BJ (cell line): ENCODE results near the gene HPN. TPM values are rescaled to one million over a fixed set of nuclear protein-coding genes. Genes with fewer than 3 reads are reported as not detected.
A peak's percentile ranks its signal among the peaks of the same experiment; 100 is the strongest.
"Not testable (repeated sequence)": the region's sequence is repeated elsewhere in the genome, so short reads cannot be mapped to it uniquely, and the experiment has no call there.

Experiments
- CTCF ChIA-PET: fragments of 350-600 bp; formaldehyde crosslinking; extraction: SDS; loops from one replicate; lab custom pipeline; 2021; ENCODE audit warnings: antibody characterized with exemption, inconsistent platforms; lab: Yijun Ruan, JAX
- POLR2A ChIA-PET: fragments of 300-600 bp; sonication (Branson Sonifier 250); formaldehyde crosslinking; extraction: SDS; loops from one replicate; lab custom pipeline; 2021; ENCODE audit warnings: antibody characterized with exemption; lab: Charles Lee
- DNase-seq: peaks from one replicate; pipeline ENCODE4 v3.0.0-alpha.2; 2011; ENCODE audit warnings: low read depth
- H3K27me3 ChIP-seq: 2 replicates; pipeline ENCODE4 v1.6.0; 2011; ENCODE audit warnings: low read length; ENCODE audit not compliant: control insufficient read depth, insufficient read depth
- H3K36me3 ChIP-seq: 2 replicates; pipeline ENCODE4 v1.5.1; 2011; ENCODE audit warnings: low read length; ENCODE audit not compliant: control insufficient read depth, insufficient read depth
- H3K4me3 ChIP-seq: 2 replicates; pipeline ENCODE4 v1.5.1; 2011; ENCODE audit warnings: low read depth, mild to moderate bottlenecking, control low read depth, low read length
- polyA plus RNA-seq: library from polyadenylated mRNA; depleted of rRNA; stranded (reverse); fragments of >200 nt; gene quantifications from 2 replicates; pipeline ENCODE4 v1.2.3, GENCODE V29; 2011
- TF ChIP-seq, protein P1 (sequence below): IDR thresholded peaks from 2 replicates; pipeline ENCODE4 v1.5.1; 2011; ENCODE audit warnings: low read depth, mild to moderate bottlenecking, control low read depth, inconsistent platforms, low read length, moderate library complexity; ENCODE audit not compliant: insufficient read depth

The HPN gene
- polyA plus RNA-seq, 1 experiment, result not detected

DNA sequence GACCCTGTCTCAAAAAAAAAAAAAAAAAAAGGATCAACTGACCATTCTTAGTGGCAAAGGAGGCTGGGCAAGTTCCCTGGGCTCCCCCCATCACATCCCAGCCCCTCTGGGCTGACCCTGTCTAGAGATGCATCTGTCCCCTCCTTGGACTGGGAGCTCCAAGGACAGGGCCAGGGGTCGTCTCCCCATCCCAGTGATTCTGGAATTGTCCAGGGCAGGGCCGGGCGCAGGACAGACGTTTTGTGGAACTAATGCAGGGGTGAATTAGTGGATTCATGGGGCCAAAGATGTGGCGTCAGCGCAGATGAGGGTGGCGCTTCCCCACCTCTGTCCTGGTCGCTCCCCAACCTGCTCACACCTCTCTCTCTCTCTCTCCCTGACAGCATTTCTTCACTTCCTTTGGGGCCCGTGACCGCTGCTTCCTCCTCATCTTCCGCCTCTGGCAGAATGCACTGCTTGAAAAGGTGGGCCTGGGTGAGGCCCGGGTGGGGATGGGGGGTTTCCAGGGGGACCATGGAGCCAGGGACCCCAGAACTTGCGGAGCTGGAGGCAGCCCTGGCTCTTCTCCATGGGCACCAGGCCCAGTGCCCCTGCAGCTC is 30.3 kb upstream of the HPN start:
- peaks cover 50% of the 10 kb centered on the region for H3K36me3 ChIP-seq
- H3K4me3 ChIP-seq, result no peak overlapping the region
- DNase-seq, result no peak
- POLR2A ChIA-PET, result no interaction called here
- H3K27me3 ChIP-seq, result no peaks in the 10 kb centered on the region
- TF ChIP-seq, protein P1, sequence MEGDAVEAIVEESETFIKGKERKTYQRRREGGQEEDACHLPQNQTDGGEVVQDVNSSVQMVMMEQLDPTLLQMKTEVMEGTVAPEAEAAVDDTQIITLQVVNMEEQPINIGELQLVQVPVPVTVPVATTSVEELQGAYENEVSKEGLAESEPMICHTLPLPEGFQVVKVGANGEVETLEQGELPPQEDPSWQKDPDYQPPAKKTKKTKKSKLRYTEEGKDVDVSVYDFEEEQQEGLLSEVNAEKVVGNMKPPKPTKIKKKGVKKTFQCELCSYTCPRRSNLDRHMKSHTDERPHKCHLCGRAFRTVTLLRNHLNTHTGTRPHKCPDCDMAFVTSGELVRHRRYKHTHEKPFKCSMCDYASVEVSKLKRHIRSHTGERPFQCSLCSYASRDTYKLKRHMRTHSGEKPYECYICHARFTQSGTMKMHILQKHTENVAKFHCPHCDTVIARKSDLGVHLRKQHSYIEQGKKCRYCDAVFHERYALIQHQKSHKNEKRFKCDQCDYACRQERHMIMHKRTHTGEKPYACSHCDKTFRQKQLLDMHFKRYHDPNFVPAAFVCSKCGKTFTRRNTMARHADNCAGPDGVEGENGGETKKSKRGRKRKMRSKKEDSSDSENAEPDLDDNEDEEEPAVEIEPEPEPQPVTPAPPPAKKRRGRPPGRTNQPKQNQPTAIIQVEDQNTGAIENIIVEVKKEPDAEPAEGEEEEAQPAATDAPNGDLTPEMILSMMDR, result no peak
- CTCF ChIA-PET, result interaction anchor here (0.7 to 4.3 kb wide), 2 partner anchors 21 to 38 kb away, joined by 3 to 47 read pairs; no protein-coding TSS in a partner anchor

DNA sequence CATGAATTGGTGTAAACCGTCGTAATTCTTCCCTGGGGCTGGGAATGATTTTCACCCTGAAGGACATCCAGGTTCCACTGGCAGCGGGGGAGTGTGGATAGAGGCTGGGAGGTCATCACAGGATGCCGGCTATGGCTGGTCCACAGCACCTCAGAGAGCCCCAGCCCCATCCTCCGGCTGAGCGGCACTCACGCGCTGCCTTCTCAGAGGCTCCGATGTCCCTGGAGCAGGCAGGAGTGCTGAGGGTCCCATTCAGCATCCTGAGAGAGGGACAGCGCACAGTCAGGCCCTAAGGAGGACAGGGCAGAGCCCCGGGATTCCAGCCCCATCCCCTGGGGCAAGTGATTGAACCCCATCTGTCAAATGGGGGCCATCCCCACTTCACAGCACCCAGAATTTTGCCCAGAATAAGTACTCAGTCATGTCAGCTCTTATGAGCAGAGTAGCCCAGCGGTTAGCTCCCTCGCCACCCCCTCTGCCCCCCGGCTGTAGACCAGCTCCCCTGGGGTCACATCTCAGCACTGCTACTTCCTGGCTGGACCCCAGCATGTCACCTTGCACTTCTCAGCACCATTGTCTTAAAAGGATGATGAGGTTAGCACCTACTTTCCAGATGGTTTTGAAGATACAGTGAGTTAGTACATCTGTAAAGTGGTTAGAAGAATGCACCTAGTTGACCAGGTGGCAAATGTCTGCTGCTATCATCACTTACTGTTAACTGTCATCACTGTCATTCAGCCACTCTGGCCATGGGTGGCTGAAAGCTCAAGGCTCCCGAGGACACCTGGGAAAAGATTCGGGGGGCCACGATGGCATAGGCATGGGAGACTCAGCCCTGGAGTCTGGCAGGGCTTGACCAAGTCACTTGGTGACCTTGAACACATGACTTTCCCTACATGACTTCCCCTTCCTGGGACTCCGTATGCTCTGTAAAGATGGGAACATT is 29.5 kb upstream of the HPN start:
- ChIA-PET POLR2A (no interaction called here), CTCF (interaction anchor here (0.7 to 4.3 kb wide), 10 partner anchors 10 to 82 kb away, joined by 3 to 47 read pairs (median 4); no protein-coding TSS in a partner anchor)
- peaks cover 50% of the 10 kb centered on the region for H3K36me3 ChIP-seq
- TF ChIP-seq, protein P1, result no peak
- no peak for DNase-seq
- no peak overlapping the region for H3K4me3 ChIP-seq
- H3K27me3 ChIP-seq, result no peaks in the 10 kb centered on the region

DNA sequence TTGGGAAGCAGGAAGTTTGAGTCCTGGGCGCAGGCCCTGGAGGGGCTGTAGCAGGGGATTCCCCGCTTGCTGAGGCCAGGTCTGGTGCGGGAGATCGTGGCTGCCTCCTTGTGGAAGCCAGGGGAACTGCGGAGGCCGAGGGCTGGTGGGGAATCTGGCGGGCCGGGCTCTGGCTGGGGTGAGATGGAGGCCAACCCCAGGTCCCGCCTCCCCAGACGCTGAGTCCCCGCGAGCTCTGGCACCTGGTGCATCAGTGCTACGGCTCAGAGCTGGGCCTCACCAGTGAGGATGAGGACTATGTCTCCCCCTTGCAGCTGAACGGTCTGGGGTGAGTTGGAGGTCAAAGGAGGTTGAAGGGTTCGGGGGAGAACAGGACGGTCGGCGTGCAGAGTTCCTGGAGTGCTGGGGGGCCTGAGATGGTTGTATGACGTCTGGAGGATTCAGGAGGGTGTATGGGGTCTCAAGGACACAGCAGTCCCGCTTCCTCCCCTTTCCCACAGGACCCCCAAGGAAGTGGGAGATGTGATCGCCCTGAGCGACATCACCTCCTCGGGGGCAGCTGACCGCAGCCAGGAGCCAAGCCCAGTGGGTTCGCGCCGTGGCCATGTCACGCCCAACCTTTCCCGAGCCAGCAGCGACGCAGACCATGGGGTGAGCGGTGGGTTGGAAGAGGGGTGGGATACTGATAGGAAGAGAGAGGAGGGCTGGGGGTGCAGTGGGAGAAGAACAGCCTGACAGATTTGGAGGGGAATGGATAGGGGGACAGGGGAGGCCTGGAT is 28.3 kb upstream of the HPN start:
- ChIA-PET CTCF (interaction anchor here (0.8 to 4.3 kb wide), 13 partner anchors 8 to 94 kb away, joined by 3 to 47 read pairs (median 5); no protein-coding TSS in a partner anchor), POLR2A (no interaction called here)
- peaks cover 55% of the 10 kb centered on the region for H3K36me3 ChIP-seq
- no peak overlapping the region for H3K4me3 ChIP-seq
- H3K27me3 ChIP-seq, result no peaks in the 10 kb centered on the region
- DNase-seq, result no peak
- TF ChIP-seq, protein P1, result peak; percentile 95

DNA sequence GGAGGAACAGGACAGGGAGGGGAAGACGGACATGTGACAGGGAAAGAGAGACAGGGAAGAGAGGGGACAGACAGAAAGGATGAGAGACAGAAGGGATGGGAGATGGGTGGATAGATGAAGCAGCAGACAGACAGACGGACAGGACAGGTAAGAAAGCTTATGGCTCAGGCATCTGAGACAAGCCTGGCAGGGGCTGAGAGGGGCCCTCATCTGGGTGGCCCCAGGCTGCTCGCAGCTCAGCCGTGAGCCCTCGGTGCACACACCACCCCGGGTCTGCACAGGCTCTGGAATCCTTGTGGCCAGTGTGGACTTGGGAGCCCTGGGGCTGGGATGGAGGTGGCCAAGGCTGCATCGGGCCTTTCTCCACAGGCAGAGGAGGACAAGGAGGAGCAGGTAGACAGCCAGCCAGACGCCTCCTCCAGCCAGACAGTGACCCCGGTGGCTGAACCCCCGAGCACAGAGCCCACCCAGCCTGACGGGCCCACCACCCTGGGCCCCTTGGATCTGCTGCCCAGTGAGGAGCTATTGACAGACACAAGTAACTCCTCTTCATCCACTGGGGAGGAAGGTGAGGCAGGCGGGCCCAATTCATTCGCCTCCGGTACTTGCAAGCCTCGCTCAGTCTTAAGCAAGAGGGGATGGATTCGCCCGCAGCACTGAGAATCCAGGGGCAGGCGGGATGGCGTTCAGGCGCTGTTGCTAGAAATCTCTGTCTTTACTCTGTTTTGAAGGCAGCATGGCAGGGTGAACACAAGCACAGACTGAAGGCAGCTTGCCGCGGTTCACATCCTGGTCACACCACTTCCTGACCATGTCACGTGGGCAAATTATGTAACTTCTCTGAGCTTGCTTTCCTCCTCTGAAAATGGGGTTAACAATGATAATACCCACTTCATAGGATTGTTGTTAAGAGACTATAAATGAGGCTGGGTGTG is 27.4 kb upstream of the HPN start:
- TF ChIP-seq, protein P1, result no peak
- Histone ChIP-seq H3K36me3 (peaks cover 59% of the 10 kb centered on the region), H3K27me3 (no peaks in the 10 kb centered on the region), H3K4me3 (no peak overlapping the region)
- ChIA-PET CTCF (interaction anchor here (0.8 to 4.3 kb wide), 8 partner anchors 9 to 93 kb away, joined by 3 to 47 read pairs (median 6); partner anchors contain the start of gene GRAMD1A), POLR2A (no interaction called here)
- DNase-seq, result no peak

DNA sequence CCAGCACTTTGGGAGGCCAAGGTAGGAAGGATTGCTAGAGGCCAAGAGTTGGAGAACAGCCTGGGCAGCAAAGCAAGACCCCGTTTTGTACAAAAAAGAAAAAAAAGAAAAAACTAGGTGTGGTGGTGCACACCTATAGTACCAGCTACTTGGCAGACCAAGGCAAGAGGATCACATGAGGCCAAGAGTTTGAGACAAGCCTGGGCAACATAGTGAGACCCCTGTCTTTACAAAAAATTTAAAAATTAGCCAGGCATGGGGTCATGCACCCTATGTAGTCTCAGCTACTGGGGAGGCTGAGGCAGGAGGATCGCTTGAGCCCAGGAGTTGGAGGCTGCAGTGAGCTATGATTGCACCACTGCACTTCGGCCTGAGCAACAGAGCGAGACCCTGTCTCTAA is 26.7 kb upstream of the HPN start:
- H3K36me3 ChIP-seq, result peaks cover 60% of the 10 kb centered on the region
- H3K27me3 ChIP-seq, H3K4me3 ChIP-seq, DNase-seq, POLR2A ChIA-PET: not testable (repeated sequence)
- CTCF ChIA-PET, result interaction anchor here (1.2 to 4.3 kb wide), 3 partner anchors 15 to 52 kb away, joined by 4 to 47 read pairs (median 6); partner anchors contain the start of gene GRAMD1A
